Astrocyte (in vitro differentiated cells and primary cell): ENCODE measurements around the gene CASP10. TPM values are rescaled to one million over a fixed set of nuclear protein-coding genes. Genes with fewer than 3 reads are reported as not detected.

Experiments used
- DNase-seq: peaks from one replicate; pipeline ENCODE4 v3.0.0-alpha.2; 2010; ENCODE audit warnings: low read depth
- FAIRE-seq: peaks from 2 replicates; lab custom pipeline; 2011; peaks lifted over from hg19 to GRCh38; lab: Jason Lieb, UNC
- H2AFZ ChIP-seq: 2 replicates; pipeline ENCODE4 v1.6.0; 2012; ENCODE audit warnings: low read depth, low read length, inconsistent platforms
- H3K27ac ChIP-seq: 2 replicates; pipeline ENCODE4 v1.5.1; 2011; ENCODE audit warnings: low read depth, low read length, inconsistent platforms
- H3K27me3 ChIP-seq: 2 replicates; pipeline ENCODE4 v1.6.0; 2011; ENCODE audit warnings: low read length, inconsistent platforms; ENCODE audit not compliant: insufficient read depth
- H3K36me3 ChIP-seq: 2 replicates; pipeline ENCODE4 v1.5.1; 2011; ENCODE audit warnings: low read length, inconsistent platforms; ENCODE audit not compliant: insufficient read depth
- H3K4me1 ChIP-seq: 2 replicates; pipeline ENCODE4 v1.5.1; 2011; ENCODE audit warnings: low read length, inconsistent platforms; ENCODE audit not compliant: insufficient read depth
- H3K4me2 ChIP-seq: 2 replicates; pipeline ENCODE4 v1.6.0; 2012; ENCODE audit warnings: low read length, inconsistent platforms
- H3K4me3 ChIP-seq: 2 replicates; pipeline ENCODE4 v1.5.1; 2011; ENCODE audit warnings: low read depth, mild to moderate bottlenecking, low read length, inconsistent platforms; ENCODE audit not compliant: insufficient read depth
- H3K79me2 ChIP-seq: 2 replicates; pipeline ENCODE4 v1.6.0; 2012; ENCODE audit warnings: mild to moderate bottlenecking, low read length, inconsistent platforms; ENCODE audit not compliant: insufficient read depth
- H3K9ac ChIP-seq: 2 replicates; pipeline ENCODE4 v1.6.0; 2012; ENCODE audit warnings: mild to moderate bottlenecking, low read length, inconsistent platforms
- H3K9me3 ChIP-seq: 2 replicates; pipeline ENCODE4 v1.5.1; 2012; ENCODE audit warnings: low read depth, mild to moderate bottlenecking, low read length, inconsistent platforms; ENCODE audit not compliant: insufficient read depth
- H4K20me1 ChIP-seq: 2 replicates; pipeline ENCODE4 v1.6.0; 2012; ENCODE audit warnings: low read length, inconsistent platforms; ENCODE audit not compliant: insufficient read depth
- H3K27ac Mint-ChIP-seq: one replicate; pipeline ENCODE4 v1.8.0; 2021; ENCODE audit warnings: mild to moderate bottlenecking, mixed read lengths; ENCODE audit not compliant: unreplicated experiment
- H3K27me3 Mint-ChIP-seq: one replicate; pipeline ENCODE4 v1.8.0; 2021; ENCODE audit warnings: low read depth, mixed read lengths; ENCODE audit not compliant: unreplicated experiment
- H3K36me3 Mint-ChIP-seq: one replicate; pipeline ENCODE4 v1.8.0; 2021; ENCODE audit warnings: low read depth, mixed read lengths; ENCODE audit not compliant: unreplicated experiment
- H3K4me1 Mint-ChIP-seq: one replicate; pipeline ENCODE4 v1.8.0; 2021; ENCODE audit warnings: low read depth, mixed read lengths; ENCODE audit not compliant: unreplicated experiment
- H3K4me3 Mint-ChIP-seq: one replicate; pipeline ENCODE4 v1.8.0; 2021; ENCODE audit warnings: mild to moderate bottlenecking, moderate library complexity, mixed read lengths; ENCODE audit not compliant: unreplicated experiment
- H3K9me3 Mint-ChIP-seq: one replicate; pipeline ENCODE4 v1.8.0; 2021; ENCODE audit warnings: mild to moderate bottlenecking, mixed read lengths; ENCODE audit not compliant: unreplicated experiment
- EZH2 ChIP-seq: IDR thresholded peaks from 2 replicates; pipeline ENCODE4 v1.6.1; 2012; ENCODE audit warnings: mild to moderate bottlenecking, low read length, inconsistent platforms; ENCODE audit not compliant: insufficient read depth
- total RNA-seq: library from RNA; stranded (reverse); gene quantifications from 2 replicates; pipeline ENCODE4 v1.2.1, GENCODE V29; 2021
- TF ChIP-seq, protein P1 (sequence below): IDR thresholded peaks from 2 replicates; pipeline ENCODE4 v1.5.1; 2011; ENCODE audit warnings: low read depth, mild to moderate bottlenecking, inconsistent platforms, low read length, moderate library complexity; ENCODE audit not compliant: insufficient read depth

The CASP10 gene
- total RNA-seq, 1 donor from 2014 or later = 0.43 TPM

- no peaks in the 10 kb centered on the region for H3K9me3 Mint-ChIP-seq
- Histone ChIP-seq H3K4me3 (no peak overlapping the region), H2AFZ (no peak overlapping the region), H4K20me1 (no peaks in the 10 kb centered on the region), H3K4me2 (no peak overlapping the region), H3K79me2 (peaks cover 42% of the 10 kb centered on the region), H3K9me3 (no peaks in the 10 kb centered on the region), H3K27ac (no peak overlapping the region), H3K27me3 (no peaks in the 10 kb centered on the region), H3K36me3 (peaks cover 3% of the 10 kb centered on the region), H3K4me1 (peaks cover 5% of the 10 kb centered on the region), H3K9ac (no peak overlapping the region)
- H3K4me3 Mint-ChIP-seq = no peak overlapping the region
- peaks cover 16% of the 10 kb centered on the region for H3K4me1 Mint-ChIP-seq
- H3K27ac Mint-ChIP-seq = no peak overlapping the region
- TF ChIP-seq, protein P1, sequence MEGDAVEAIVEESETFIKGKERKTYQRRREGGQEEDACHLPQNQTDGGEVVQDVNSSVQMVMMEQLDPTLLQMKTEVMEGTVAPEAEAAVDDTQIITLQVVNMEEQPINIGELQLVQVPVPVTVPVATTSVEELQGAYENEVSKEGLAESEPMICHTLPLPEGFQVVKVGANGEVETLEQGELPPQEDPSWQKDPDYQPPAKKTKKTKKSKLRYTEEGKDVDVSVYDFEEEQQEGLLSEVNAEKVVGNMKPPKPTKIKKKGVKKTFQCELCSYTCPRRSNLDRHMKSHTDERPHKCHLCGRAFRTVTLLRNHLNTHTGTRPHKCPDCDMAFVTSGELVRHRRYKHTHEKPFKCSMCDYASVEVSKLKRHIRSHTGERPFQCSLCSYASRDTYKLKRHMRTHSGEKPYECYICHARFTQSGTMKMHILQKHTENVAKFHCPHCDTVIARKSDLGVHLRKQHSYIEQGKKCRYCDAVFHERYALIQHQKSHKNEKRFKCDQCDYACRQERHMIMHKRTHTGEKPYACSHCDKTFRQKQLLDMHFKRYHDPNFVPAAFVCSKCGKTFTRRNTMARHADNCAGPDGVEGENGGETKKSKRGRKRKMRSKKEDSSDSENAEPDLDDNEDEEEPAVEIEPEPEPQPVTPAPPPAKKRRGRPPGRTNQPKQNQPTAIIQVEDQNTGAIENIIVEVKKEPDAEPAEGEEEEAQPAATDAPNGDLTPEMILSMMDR = no peak
- no peak for TF ChIP-seq EZH2
- no peak for DNase-seq
- H3K27me3 Mint-ChIP-seq = no peaks in the 10 kb centered on the region
- no peak for FAIRE-seq
- no peaks in the 10 kb centered on the region for H3K36me3 Mint-ChIP-seq
Observed at GRCh38 chr2:201263779-201264178, 80.8 kb downstream of the CASP10 start.

DNA sequence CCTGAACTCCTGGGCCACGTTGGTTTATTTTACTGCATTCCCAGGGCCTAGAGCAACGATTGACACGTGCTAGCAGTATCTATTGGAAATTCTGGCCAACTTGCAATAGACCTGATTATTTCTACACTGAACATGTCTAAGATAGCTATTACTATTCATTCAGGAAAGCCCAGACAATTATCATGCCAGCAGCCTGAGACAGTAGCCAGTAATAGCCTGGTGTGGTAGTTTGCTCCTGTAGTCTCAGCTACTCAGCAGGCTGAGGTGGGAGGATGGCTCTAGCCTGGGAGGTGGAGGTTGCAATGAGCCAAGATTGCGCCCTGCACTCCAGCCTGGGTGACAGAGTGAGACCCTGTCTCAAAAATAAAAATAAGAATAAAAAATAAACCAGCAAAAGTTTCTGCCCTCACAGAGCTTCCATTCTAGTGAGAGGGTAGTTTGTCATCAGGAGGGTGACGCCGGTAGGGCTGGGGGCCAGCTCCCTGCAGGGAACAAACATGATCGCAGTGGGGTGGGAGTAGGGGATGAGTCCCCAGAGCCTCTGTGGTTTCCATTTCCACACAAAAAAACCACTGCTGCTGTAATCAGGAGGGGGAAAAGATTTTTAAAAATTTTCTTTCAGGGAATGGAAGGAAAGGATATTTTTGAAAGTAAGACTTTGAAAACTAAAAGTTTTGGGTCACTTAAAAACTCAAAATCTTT, 81.7 kb downstream of the CASP10 start:
- TF ChIP-seq, protein P1 = no peak
- no peak for TF ChIP-seq EZH2
- peaks cover 33% of the 10 kb centered on the region for H3K79me2 ChIP-seq
- H3K4me2 ChIP-seq = no peak overlapping the region
- no peaks in the 10 kb centered on the region for H3K9me3 ChIP-seq
- no peak overlapping the region for H3K4me3 ChIP-seq
- peaks cover 3% of the 10 kb centered on the region for H3K36me3 ChIP-seq
- no peaks in the 10 kb centered on the region for H3K27me3 ChIP-seq
- H3K4me1 ChIP-seq = peaks cover 5% of the 10 kb centered on the region
- H3K4me3 Mint-ChIP-seq = no peak overlapping the region
- H2AFZ ChIP-seq = no peak overlapping the region
- no peaks in the 10 kb centered on the region for H4K20me1 ChIP-seq
- FAIRE-seq (no peak), DNase-seq (no peak)
- H3K9me3 Mint-ChIP-seq = no peaks in the 10 kb centered on the region
- no peak overlapping the region for H3K27ac ChIP-seq
- H3K27me3 Mint-ChIP-seq = no peaks in the 10 kb centered on the region
- H3K36me3 Mint-ChIP-seq = peaks cover 1% of the 10 kb centered on the region
- H3K27ac Mint-ChIP-seq = no peak overlapping the region
- H3K4me1 Mint-ChIP-seq = peaks cover 15% of the 10 kb centered on the region
- H3K9ac ChIP-seq = no peak overlapping the region

DNA sequence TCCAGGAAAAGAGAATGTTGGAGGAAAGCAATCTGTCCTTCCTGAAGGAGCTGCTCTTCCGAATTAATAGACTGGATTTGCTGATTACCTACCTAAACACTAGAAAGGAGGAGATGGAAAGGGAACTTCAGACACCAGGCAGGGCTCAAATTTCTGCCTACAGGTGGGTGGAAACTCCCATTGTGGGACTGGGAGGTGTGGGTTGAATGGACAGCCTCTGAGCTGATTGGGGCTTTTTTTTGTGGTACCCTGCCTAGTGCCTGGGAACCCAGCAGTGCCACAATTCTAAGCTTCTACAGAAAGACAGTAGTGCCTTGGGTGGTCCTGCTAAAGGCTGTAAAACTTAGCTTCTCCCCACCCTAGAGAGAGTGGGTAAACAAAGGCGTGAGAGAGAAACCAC, 83.7 kb downstream of the CASP10 start:
- Histone ChIP-seq H3K36me3 (peaks cover 4% of the 10 kb centered on the region), H4K20me1 (no peaks in the 10 kb centered on the region), H2AFZ (no peak overlapping the region), H3K27ac (no peak overlapping the region), H3K9ac (no peak overlapping the region), H3K4me2 (no peak overlapping the region), H3K27me3 (no peaks in the 10 kb centered on the region), H3K79me2 (peaks cover 20% of the 10 kb centered on the region), H3K4me1 (no peaks in the 10 kb centered on the region), H3K9me3 (no peaks in the 10 kb centered on the region), H3K4me3 (no peak overlapping the region)
- Mint-ChIP-seq H3K4me1 (peaks cover 9% of the 10 kb centered on the region), H3K27ac (no peak overlapping the region), H3K9me3 (no peaks in the 10 kb centered on the region), H3K4me3 (no peak overlapping the region), H3K27me3 (no peaks in the 10 kb centered on the region), H3K36me3 (peaks cover 6% of the 10 kb centered on the region)
- TF ChIP-seq, protein P1 = no peak
- TF ChIP-seq EZH2 = no peak
- FAIRE-seq (no peak), DNase-seq (no peak)
